ENCODE measurements around the gene CFD. TPM values are rescaled to one million over a fixed set of nuclear protein-coding genes. Genes with fewer than 3 reads are reported as not detected.

The CFD gene
- total RNA-seq, 1 experiment from 2014 or later, result 1.9 TPM

DNA sequence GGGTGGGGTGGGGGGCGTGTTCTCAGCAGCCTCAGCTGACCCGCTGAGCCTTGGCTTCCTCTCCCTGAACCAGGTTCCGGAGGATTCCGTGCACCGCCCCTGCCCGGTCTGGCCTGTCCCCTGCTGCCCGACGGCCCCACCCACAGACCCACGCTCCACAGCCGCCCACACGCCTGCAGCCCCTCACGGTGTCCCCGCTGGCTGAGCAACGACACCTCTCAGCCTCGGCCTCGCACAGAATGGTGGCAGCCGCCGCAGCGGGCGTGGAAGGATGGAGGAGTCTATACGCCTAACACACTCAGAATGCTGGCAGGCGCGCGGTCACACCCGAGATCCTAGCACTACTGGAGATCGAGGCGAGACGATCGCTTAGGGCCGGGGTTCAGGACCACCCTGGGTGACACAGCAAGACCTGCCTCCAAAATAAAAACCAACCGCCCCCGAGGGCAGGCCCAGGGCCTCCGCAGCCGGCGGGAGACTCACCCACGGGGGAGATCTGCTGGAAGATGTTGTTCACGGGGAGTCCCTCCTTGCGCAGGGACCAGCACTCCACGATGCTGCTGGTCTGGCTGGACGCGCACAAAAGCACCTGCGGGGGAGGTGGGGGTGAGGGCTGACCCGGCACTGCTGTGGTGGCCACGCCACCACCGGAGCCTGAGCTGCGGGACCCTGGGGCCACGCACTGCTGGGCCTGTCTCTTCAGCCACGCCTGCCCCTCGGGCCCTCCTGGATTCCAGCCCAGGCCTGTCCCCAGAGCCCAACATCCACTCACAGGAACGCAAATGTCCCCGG, 25.2 kb downstream of the CFD start:
- Histone ChIP-seq H3K27ac (ENCODE audit: insufficient read length, low read depth, low read length) (no peak overlapping the region), H2BK15ac (ENCODE audit: low read depth, low read length) (no peak overlapping the region), H3K27me3 (ENCODE audit: insufficient read depth, low read length) (no peaks in the 10 kb centered on the region), H3K79me2 (ENCODE audit: insufficient read depth, low read length) (no peaks in the 10 kb centered on the region), H3K79me1 (ENCODE audit: insufficient read depth, low read depth, low read length, poor library complexity, severe bottlenecking) (no peaks in the 10 kb centered on the region), H4K91ac (ENCODE audit: insufficient read length, low read depth, low read length) (no peak overlapping the region), H3K9ac (ENCODE audit: extremely low read depth, insufficient read length, low read length) (no peak overlapping the region), H2BK20ac (ENCODE audit: low read depth, low read length, poor library complexity, severe bottlenecking) (no peak overlapping the region), H3K18ac (ENCODE audit: insufficient read length, low read depth, low read length) (no peak overlapping the region), H3K4me1 (ENCODE audit: insufficient read depth, low read length) (no peaks in the 10 kb centered on the region), H4K8ac (replicated peaks; ENCODE audit: insufficient read length, low read depth, low read length) (no peak overlapping the region), H3K4ac (ENCODE audit: low read depth, low read length) (no peak overlapping the region), H3K9me3 (ENCODE audit: control insufficient read depth, low read depth, low read length) (no peaks in the 10 kb centered on the region), H3K56ac (ENCODE audit: insufficient read length, low read depth, low read length) (no peak overlapping the region), H2AK5ac (ENCODE audit: insufficient read length, low read length) (no peak overlapping the region), H2AFZ (ENCODE audit: low read length) (no peak overlapping the region), H3K4me2 (ENCODE audit: insufficient read depth, insufficient read length, low read length) (no peak overlapping the region), H3T11ph (ENCODE audit: low read length) (no peak overlapping the region), H2BK12ac (ENCODE audit: insufficient read length, low read depth, low read length) (no peak overlapping the region), H3K23me2 (ENCODE audit: insufficient read length, low read depth, low read length, poor library complexity, severe bottlenecking) (no peaks in the 10 kb centered on the region), H3K23ac (ENCODE audit: insufficient read length, low read depth, low read length) (no peak overlapping the region), H2BK120ac (ENCODE audit: low read depth, low read length, poor library complexity, severe bottlenecking) (no peak overlapping the region), H3K14ac (ENCODE audit: insufficient read depth, low read length) (no peak overlapping the region), H4K20me1 (ENCODE audit: control insufficient read depth, insufficient read depth, insufficient read length) (peaks cover 2% of the 10 kb centered on the region), H4K5ac (ENCODE audit: insufficient read length, low read depth, low read length) (no peak overlapping the region), H2BK5ac (ENCODE audit: insufficient read length, low read length) (no peak overlapping the region)
- no peak overlapping the region for H3K27ac Mint-ChIP-seq
- peaks cover 17 to 57% (median 46%) of the 10 kb centered on the region in 3 experiments for H3K36me3 Mint-ChIP-seq (ENCODE audit: insufficient read depth in 1 of 3, low read depth in 3 of 3)
- no peaks in the 10 kb centered on the region for H3K4me1 Mint-ChIP-seq
- TF ChIP-seq, protein P1, sequence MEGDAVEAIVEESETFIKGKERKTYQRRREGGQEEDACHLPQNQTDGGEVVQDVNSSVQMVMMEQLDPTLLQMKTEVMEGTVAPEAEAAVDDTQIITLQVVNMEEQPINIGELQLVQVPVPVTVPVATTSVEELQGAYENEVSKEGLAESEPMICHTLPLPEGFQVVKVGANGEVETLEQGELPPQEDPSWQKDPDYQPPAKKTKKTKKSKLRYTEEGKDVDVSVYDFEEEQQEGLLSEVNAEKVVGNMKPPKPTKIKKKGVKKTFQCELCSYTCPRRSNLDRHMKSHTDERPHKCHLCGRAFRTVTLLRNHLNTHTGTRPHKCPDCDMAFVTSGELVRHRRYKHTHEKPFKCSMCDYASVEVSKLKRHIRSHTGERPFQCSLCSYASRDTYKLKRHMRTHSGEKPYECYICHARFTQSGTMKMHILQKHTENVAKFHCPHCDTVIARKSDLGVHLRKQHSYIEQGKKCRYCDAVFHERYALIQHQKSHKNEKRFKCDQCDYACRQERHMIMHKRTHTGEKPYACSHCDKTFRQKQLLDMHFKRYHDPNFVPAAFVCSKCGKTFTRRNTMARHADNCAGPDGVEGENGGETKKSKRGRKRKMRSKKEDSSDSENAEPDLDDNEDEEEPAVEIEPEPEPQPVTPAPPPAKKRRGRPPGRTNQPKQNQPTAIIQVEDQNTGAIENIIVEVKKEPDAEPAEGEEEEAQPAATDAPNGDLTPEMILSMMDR (conservative IDR thresholded peaks at IDR 0.05), result no peak
- no peaks in the 10 kb centered on the region for H3K9me3 Mint-ChIP-seq
- DNase-seq, result no peak
- no CpG with 5 or more reads among the region's 51 CpGs for WGBS (ENCODE audit: extremely low coverage, insufficient read length, low lambda C conversion rate)
- H3K27me3 Mint-ChIP-seq (ENCODE audit: low read depth), result no peaks in the 10 kb centered on the region
- H3K4me3 Mint-ChIP-seq, result no peak overlapping the region

All from H9 (cell line).